Right lobe of liver (tissue), 6 donors: ENCODE measurements around the gene PLEKHM2. TPM values are rescaled to one million over a fixed set of nuclear protein-coding genes. Genes with fewer than 3 reads are reported as not detected.
A peak's percentile ranks its signal among the peaks of the same experiment; 100 is the strongest.

Experiments
- ATAC-seq, 4 donors: fragments of 200-7000 bp; cut with Tn5 transposase; one replicate each; pipeline ENCODE4 v1.9.1; 2020; ENCODE audit warnings: mild to moderate bottlenecking in 4 of 4, moderate library complexity in 4 of 4
- DNase-seq, 3 donors: peaks; one replicate each; pipeline ENCODE4 v3.0.0-alpha.2; 2020
- H3K27ac ChIP-seq, 3 donors: fragments of 200-600 bp; one replicate each; pipeline ENCODE4 v1.8.0; 2022
- H3K27me3 ChIP-seq, 2 donors: fragments of 200-600 bp; one replicate each; pipeline ENCODE4 v1.8.0; 2022
- H3K36me3 ChIP-seq, 4 donors: fragments of 200-600 bp; sonication (generic) in 1 of 4; one replicate each; pipeline versions ENCODE4 v1.5.1 to v1.8.0; 2017 to 2022; ENCODE audit warnings: control low read depth in 1 of 4
- H3K4me1 ChIP-seq, 4 donors: fragments of 200-600 bp; sonication (generic) in 1 of 4; one replicate each; pipeline versions ENCODE4 v1.5.1 to v1.8.0; 2017 to 2022; ENCODE audit warnings: control low read depth in 1 of 4
- H3K4me3 ChIP-seq, 3 donors: fragments of 200-600 bp; one replicate each; pipeline ENCODE4 v1.8.0; 2022
- H3K9me3 ChIP-seq, 4 donors: fragments of 200-600 bp; sonication (generic) in 1 of 4; one replicate each; pipeline versions ENCODE4 v1.5.1 to v1.8.0; 2017 to 2022; ENCODE audit warnings: control low read depth in 1 of 4
- POLR2A ChIP-seq: fragments of 450-650 bp; IDR thresholded peaks from one replicate; pipeline ENCODE4 v1.6.1; 2017; ENCODE audit warnings: antibody characterized with exemption, mild to moderate bottlenecking
- WGBS: methylation state at CpG from one replicate; pipeline ENCODE4 v1.1.6; 2018; ENCODE audit warnings: low coverage, low lambda C conversion rate; ENCODE audit not compliant: insufficient coverage; ENCODE audit errors: missing lambda C conversion rate; 5-methylcytosine and 5-hydroxymethylcytosine counted together
- intact Hi-C, 2 donors: fragments of 100-400 bp; cut with DNase I; formaldehyde crosslinking; loops; one replicate each; pipeline versions ENCODE4 v1.11.2 to v1.14.1; 2022
- total RNA-seq, 6 experiments: library from RNA; depleted of rRNA in 2 of 6; stranded (reverse); fragments of >200 nt in 2 of 6; fragmentation: NEBNext Ultra II Directional in 3 of 6; extraction: Animal tissue kit (Norgen Biotek cat#: 25700) in 3 of 6; gene quantifications; one replicate each; pipeline versions ENCODE4 v1.1.0 to v1.2.4, GENCODE V29; 2016 to 2023
- TF ChIP-seq, protein P1 (sequence below), 4 donors: fragments of 200-600 bp in 3 of 4; fragments of 450-650 bp in 1 of 4; IDR thresholded peaks; one replicate each; pipeline versions ENCODE4 v1.5.1 to v1.8.0; 2016 to 2022; ENCODE audit warnings: antibody characterized with exemption in 4 of 4, mild to moderate bottlenecking in 2 of 4
- donor health status: DM: no; HTN: yes; CAD: no.
- donor health status: DM: no; HTN: no; CAD: no.
- donor health status: DM: no; HTN: no; CAD: no.
- donor health status: DM: no; HTN: yes; CAD: no.
- donor health status: DM: no; HTN: yes; CAD: no.

The PLEKHM2 gene
- total RNA-seq, 6 experiments from 2014 or later: 15.6 to 27.9 (median 20.2) TPM

- WGBS: 82% methylated on average over 2 of the region's 2 CpGs
- no peak for DNase-seq
- intact Hi-C loops: no loop called here
- Histone ChIP-seq H3K36me3 (peaks cover 0 to 43% (median 26%) of the 10 kb centered on the region in 4 donors), H3K9me3 (no peaks in the 10 kb centered on the region), H3K4me1 (peaks cover 0 to 5% (median 0%) of the 10 kb centered on the region in 4 donors), H3K27ac (no peak overlapping the region), H3K4me3 (no peak overlapping the region), H3K27me3 (no peaks in the 10 kb centered on the region)
- ATAC-seq: no peak
- TF ChIP-seq POLR2A: no peak
- TF ChIP-seq, protein P1, sequence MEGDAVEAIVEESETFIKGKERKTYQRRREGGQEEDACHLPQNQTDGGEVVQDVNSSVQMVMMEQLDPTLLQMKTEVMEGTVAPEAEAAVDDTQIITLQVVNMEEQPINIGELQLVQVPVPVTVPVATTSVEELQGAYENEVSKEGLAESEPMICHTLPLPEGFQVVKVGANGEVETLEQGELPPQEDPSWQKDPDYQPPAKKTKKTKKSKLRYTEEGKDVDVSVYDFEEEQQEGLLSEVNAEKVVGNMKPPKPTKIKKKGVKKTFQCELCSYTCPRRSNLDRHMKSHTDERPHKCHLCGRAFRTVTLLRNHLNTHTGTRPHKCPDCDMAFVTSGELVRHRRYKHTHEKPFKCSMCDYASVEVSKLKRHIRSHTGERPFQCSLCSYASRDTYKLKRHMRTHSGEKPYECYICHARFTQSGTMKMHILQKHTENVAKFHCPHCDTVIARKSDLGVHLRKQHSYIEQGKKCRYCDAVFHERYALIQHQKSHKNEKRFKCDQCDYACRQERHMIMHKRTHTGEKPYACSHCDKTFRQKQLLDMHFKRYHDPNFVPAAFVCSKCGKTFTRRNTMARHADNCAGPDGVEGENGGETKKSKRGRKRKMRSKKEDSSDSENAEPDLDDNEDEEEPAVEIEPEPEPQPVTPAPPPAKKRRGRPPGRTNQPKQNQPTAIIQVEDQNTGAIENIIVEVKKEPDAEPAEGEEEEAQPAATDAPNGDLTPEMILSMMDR (IDR thresholded peaks at IDR 0.05): no peak
These were observed 21.6 kb upstream of the PLEKHM2 start for GRCh38 chr1:15662477-15662876.

DNA sequence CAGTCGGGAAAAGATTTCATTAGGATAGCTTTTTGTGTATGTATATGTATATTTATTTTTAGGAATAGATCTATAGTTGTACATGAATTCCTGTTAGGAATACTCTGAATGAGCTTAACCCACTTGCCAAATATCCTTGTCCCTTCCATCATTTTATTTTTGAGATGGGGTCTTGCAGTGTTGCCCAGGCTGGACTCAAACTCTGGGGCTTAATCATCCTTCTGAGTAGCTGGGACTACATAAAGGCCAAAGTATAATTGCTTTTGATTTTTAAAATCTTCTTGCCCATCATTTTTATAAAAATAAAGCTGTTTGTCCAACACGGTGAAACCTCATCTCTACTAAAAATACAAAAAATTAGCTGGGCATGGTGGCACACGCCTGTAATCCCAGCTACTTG lies 20.2 kb upstream of the PLEKHM2 start:
- 93% methylated on average over 3 of the region's 3 CpGs for WGBS
- intact Hi-C loops: no loop called here
- Histone ChIP-seq H3K4me1 (peaks cover 0 to 11% (median 4%) of the 10 kb centered on the region in 4 donors), H3K27ac (no peak overlapping the region), H3K36me3 (peaks cover 0 to 37% (median 24%) of the 10 kb centered on the region in 4 donors), H3K27me3 (no peaks in the 10 kb centered on the region), H3K4me3 (no peak overlapping the region), H3K9me3 (no peaks in the 10 kb centered on the region)
- no peak for DNase-seq
- TF ChIP-seq POLR2A: no peak
- TF ChIP-seq, protein P1 (IDR thresholded peaks at IDR 0.05): no peak
- no peak for ATAC-seq

- DNase-seq: no peak
- intact Hi-C loops: no loop called here
- TF ChIP-seq, protein P1 (IDR thresholded peaks at IDR 0.05): no peak
- no peak for TF ChIP-seq POLR2A
- no peaks in the 10 kb centered on the region for H3K27me3 ChIP-seq
- no peaks in the 10 kb centered on the region for H3K9me3 ChIP-seq
- peaks cover 0 to 11% (median 4%) of the 10 kb centered on the region in 4 donors for H3K4me1 ChIP-seq
- WGBS: 70% methylated on average over 5 of the region's 7 CpGs
- ATAC-seq: peak in 3 of 4 donors; percentile 3 to 24 (median 16)
- H3K4me3 ChIP-seq: no peak overlapping the region
- peaks cover 0 to 3% (median 0%) of the 10 kb centered on the region in 4 donors for H3K36me3 ChIP-seq
- no peak overlapping the region for H3K27ac ChIP-seq
These were observed 16.8 kb upstream of the PLEKHM2 start for GRCh38 chr1:15667362-15667761.

- WGBS: 50% methylated on average over 5 of the region's 5 CpGs
- Histone ChIP-seq H3K4me1 (peaks cover 0 to 11% (median 4%) of the 10 kb centered on the region in 4 donors), H3K27ac (no peak overlapping the region), H3K4me3 (no peak overlapping the region), H3K36me3 (no peaks in the 10 kb centered on the region), H3K9me3 (no peaks in the 10 kb centered on the region), H3K27me3 (no peaks in the 10 kb centered on the region)
- intact Hi-C loops: no loop called here
- TF ChIP-seq, protein P1 (IDR thresholded peaks at IDR 0.05): no peak
- no peak for TF ChIP-seq POLR2A
- peak in 1 of 4 donors; percentile 14 for ATAC-seq
- DNase-seq: no peak
These were observed 15.9 kb upstream of the PLEKHM2 start for GRCh38 chr1:15668089-15668754.
